HEK293T (cell line): ENCODE measurements around the gene ZNF552.

Source experiments
- CTBP1 ChIP-seq: fragments of 450-650 bp; IDR thresholded peaks from 2 replicates; pipeline ENCODE4 v1.6.1; 2016; ENCODE audit warnings: borderline replicate concordance
- FOXM1 ChIP-seq: fragments of 450-650 bp; IDR thresholded peaks from 2 replicates; pipeline ENCODE4 v1.6.1; 2017; ENCODE audit warnings: mild to moderate bottlenecking, borderline replicate concordance
- NFRKB ChIP-seq: fragments of 450-650 bp; IDR thresholded peaks from 2 replicates; pipeline ENCODE4 v1.6.1; 2016; ENCODE audit warnings: mild to moderate bottlenecking, moderate library complexity
- SUZ12 ChIP-seq: fragments of 450-650 bp; IDR thresholded peaks from 2 replicates; pipeline ENCODE4 v1.6.1; 2016; ENCODE audit warnings: mild to moderate bottlenecking

DNA sequence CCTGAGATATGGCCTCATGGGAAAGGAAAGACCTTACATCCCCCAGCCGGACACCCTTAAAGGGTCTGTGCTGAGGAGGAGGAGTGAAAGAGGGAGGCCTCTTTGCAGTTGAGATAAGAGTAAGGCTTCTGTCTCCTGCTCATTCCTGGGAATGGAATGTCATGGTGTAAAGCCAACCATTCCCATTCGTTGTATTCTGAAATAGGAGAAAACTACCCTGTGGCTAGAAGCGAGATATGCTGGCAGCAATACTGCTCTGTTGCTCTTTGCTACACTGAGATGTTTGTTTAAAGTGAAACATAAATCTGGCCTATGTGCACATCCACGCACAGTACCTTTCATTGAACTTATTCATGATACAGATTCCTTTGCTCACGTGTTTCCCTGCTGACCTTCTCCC is 14.6 kb upstream of the ZNF552 start:
- no peak for TF ChIP-seq NFRKB
- no peak for TF ChIP-seq SUZ12
- no peak for TF ChIP-seq CTBP1
- no peak for TF ChIP-seq FOXM1
